ENCODE results near the gene FHIP1A.
A peak's percentile ranks its signal among the peaks of the same experiment; 100 is the strongest.
"Not testable (repeated sequence)": the region's sequence is repeated elsewhere in the genome, so short reads cannot be mapped to it uniquely, and the experiment has no call there.

FHIP1A gene

DNA sequence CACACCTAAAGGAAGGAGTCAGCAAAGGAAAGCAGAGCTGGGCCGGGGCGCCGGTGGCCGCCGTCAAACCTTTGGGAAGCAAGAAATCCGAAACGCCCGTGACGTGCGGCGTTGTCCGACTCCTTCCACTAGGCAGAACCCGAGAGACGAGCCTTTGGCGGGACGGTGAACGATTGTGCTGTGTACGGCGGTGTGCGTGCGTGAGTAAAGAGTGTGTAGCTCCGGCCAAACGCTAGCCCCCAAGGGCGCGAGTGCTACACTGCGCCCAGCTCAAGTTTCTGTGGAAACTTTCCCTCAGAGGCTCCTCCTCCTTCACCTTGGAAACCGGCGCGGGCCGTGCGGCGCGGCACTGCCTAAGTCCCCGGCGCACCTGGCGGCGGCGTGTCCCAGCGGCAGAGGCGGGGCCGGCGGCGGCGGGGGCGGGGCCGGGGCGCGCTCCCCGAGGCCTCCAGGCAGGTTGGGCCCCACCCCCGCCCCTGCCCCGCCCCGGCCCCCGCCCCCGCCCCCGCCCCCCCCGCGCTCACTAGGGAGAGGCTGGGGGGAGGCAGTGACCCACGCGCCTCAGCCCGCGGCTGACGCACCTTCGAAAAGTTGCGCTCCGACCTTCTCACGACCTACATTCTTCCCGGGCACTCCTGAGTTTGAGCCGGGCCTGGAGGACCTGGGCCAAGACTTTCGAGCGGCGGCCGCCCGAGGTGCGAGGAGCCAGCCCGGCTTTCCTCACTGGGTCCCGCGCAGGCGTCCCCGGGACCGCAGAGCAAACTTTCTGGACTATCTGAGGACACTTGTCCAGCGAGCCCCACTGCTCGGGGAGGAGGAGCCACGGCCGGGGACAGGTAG, at the start of gene FHIP1A:
Gene FHIP1A (plus strand): TSS at position 547 of the 840 bp plus-strand sequence. CDS start 157,084 bp downstream, outside the sequence.
- H3K27me3 Mint-ChIP-seq, result peaks cover 7% of the 10 kb centered on the region
- peak within 1 kb of the TSS; percentile 85 for H3K4me3 Mint-ChIP-seq
- H3K36me3 Mint-ChIP-seq, result no peaks in the 10 kb centered on the region
- peak; percentile 89 for ATAC-seq (ENCODE audit: low read depth)
- peak; percentile 67 to 73 for DNase-seq (ENCODE audit: low spot score in 2 of 2)
- peak within 1 kb of the TSS; percentile 7 for H3K27ac Mint-ChIP-seq
- peaks cover 16% of the 10 kb centered on the region for H3K4me1 Mint-ChIP-seq
- no peaks in the 10 kb centered on the region for H3K9me3 Mint-ChIP-seq

DNA sequence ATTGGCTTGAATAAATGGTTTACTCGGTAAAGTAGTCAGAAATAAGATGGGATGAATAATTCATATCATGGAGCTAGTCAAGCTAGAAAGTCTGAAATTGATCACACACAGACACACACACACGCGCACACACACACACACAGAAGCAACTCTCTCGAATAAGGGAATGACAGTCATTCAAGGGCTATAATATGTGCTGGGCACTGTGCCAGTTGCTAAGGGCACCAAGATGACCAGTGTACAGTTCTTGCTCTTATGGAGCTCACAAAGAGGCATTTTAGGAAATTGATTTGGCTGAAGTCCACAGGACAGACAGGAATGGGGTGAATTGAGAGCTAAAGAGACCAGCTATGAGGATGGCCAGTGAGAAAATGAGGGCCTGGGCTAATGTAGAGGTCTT, 49.4 kb upstream of the FHIP1A start:
- Mint-ChIP-seq H3K4me3 (no peak overlapping the region), H3K36me3 (no peaks in the 10 kb centered on the region), H3K9me3 (no peaks in the 10 kb centered on the region), H3K27ac (no peak overlapping the region), H3K4me1 (peaks cover 4% of the 10 kb centered on the region), H3K27me3 (peaks cover 5% of the 10 kb centered on the region)
- ATAC-seq (ENCODE audit: low read depth) (no peak), DNase-seq (ENCODE audit: low spot score in 2 of 2) (no peak)

DNA sequence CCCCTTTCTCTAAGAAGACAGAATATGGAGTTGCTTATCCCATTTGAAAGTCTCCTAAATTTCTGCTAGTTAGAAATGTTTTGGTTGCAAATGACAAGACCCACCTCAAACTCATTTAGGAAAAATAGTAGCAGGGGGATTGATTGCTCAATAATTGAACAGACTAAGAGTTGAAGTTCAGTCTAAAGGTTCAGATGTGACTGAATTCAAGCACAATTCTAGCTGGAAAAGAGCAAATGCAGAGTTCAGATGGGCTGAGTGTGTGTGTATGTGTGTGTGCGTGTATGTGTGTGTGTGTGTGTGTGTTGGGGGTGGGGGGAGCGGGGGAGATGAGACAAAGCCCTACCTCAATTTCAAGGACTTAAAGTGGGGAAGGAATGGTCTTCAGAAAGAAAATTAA, 47.9 kb upstream of the FHIP1A start:
- Mint-ChIP-seq H3K27ac (no peak overlapping the region), H3K9me3 (no peaks in the 10 kb centered on the region), H3K36me3 (no peaks in the 10 kb centered on the region), H3K4me3 (no peak overlapping the region), H3K4me1 (peaks cover 4% of the 10 kb centered on the region), H3K27me3 (peaks cover 3% of the 10 kb centered on the region)
- ATAC-seq (ENCODE audit: low read depth) (no peak), DNase-seq (ENCODE audit: low spot score in 2 of 2) (no peak)

DNA sequence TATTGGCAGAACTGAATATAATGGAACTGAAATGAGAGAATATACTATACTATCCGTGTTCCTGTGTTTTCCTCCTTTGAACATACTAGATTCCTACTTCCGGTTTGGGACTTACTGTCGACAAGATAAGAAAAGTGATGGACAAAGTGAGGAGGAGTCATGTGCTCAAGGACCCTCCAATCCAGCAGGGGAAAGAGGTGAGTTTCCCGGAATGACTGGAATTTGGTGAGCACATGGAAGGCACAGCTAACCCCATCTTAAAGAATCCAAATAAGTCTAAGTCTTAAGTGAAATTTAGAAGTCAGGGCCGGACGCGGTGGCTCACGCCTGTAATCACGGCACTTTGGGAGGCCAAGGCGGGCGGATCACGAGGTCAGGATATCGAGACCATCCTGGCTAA, 47.0 kb upstream of the FHIP1A start:
- no peak overlapping the region for H3K27ac Mint-ChIP-seq
- no peaks in the 10 kb centered on the region for H3K36me3 Mint-ChIP-seq
- ATAC-seq (ENCODE audit: low read depth) (no peak), DNase-seq (ENCODE audit: low spot score in 2 of 2) (no peak)
- H3K4me1 Mint-ChIP-seq, result peaks cover 4% of the 10 kb centered on the region
- peaks cover 3% of the 10 kb centered on the region for H3K27me3 Mint-ChIP-seq
- H3K4me3 Mint-ChIP-seq, result no peak overlapping the region
- H3K9me3 Mint-ChIP-seq, result no peaks in the 10 kb centered on the region

DNA sequence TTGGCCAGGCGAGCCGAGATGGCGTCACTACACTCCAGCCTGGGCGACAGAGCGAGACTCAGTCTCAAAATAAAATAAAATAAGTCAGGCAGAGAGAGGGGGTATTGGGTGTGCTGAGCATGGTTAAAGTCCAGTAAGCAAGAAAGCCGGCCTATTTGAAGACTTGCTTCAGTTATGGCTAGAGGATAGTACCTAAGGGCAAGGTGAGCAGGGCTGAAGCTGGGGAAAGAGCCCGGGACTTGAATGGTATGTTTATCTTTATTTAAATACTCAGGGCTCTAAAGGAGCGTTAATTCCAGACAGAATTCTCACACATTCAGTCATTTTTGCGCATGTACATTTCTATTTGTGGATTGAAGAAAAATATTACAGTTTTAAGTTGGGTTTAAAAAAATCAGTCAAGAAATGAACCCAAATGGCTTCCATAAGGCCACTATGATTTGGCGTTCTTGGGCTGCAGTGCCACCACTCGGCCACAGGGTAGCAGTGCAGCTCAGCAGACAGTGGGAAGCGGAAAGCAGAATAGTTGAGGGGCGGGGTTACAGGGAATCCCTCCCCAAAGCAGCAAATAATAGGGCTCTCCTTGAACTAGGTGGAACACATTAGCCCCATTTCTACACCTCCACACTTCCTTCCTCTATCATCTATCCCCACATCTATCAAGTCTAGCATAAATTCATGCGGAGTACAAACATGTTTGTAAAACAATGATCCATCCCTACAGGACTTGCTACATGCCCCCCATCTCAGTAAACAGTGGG, 46.4 kb upstream of the FHIP1A start:
- Mint-ChIP-seq H3K27me3 (peaks cover 3% of the 10 kb centered on the region), H3K9me3 (no peaks in the 10 kb centered on the region), H3K36me3 (no peaks in the 10 kb centered on the region), H3K4me3 (no peak overlapping the region), H3K27ac (no peak overlapping the region), H3K4me1 (peaks cover 4% of the 10 kb centered on the region)
- peak; percentile 52 for DNase-seq (ENCODE audit: low spot score in 2 of 2)
- ATAC-seq (ENCODE audit: low read depth), result peak; percentile 89

DNA sequence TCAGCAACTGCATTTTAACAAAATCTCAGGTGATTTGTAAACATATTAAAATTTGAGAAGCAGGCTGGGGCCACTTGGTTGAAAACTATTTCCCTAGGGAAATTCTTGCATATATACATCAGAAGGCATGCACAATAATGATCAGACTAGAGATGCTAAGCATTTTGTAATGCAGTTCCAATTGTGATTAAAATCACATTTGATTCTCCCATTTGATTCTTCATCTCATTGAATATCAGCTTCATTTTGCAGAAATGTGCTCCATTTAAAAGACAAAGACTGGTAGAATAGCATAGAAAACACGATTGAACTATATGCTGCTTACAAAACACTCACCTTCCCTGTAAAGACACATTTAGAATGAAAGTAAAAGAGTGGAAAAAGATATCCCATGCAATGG, 32.4 kb upstream of the FHIP1A start:
- Mint-ChIP-seq H3K4me3 (no peak overlapping the region), H3K4me1 (no peaks in the 10 kb centered on the region)

DNA sequence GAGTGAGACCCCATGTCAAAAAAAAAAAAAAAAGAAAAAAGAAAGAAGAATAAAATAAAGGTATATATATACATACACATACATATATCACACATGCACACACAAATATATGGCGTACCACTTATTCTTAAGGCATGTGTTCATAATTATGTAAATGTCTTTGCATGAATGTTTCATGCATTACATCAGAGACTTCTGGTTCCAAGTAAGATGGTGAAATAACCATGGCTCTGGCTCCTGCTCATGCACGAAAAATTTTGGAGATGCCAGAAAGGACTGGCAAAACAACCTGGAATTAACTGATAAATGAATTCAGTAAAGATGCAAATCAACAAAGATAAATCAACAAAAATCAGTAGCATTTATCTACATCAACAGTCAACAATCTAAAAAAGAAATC, 19.7 kb upstream of the FHIP1A start:
- Mint-ChIP-seq H3K27ac (no peak overlapping the region), H3K27me3 (peaks cover 3% of the 10 kb centered on the region), H3K4me1 (no peaks in the 10 kb centered on the region), H3K36me3 (no peaks in the 10 kb centered on the region), H3K4me3 (no peak overlapping the region), H3K9me3 (no peaks in the 10 kb centered on the region)
- DNase-seq (ENCODE audit: low spot score in 2 of 2) (no peak), ATAC-seq (ENCODE audit: low read depth) (no peak)

More for the DNA sequence above, 32.4 kb upstream of the FHIP1A start:
- Mint-ChIP-seq H3K27me3 (peaks cover 2% of the 10 kb centered on the region), H3K36me3 (peaks cover 1% of the 10 kb centered on the region), H3K9me3 (peaks cover 2% of the 10 kb centered on the region), H3K27ac (no peak overlapping the region)
- no peak for ATAC-seq (ENCODE audit: low read depth)
- DNase-seq (ENCODE audit: low spot score in 2 of 2), result no peak

DNA sequence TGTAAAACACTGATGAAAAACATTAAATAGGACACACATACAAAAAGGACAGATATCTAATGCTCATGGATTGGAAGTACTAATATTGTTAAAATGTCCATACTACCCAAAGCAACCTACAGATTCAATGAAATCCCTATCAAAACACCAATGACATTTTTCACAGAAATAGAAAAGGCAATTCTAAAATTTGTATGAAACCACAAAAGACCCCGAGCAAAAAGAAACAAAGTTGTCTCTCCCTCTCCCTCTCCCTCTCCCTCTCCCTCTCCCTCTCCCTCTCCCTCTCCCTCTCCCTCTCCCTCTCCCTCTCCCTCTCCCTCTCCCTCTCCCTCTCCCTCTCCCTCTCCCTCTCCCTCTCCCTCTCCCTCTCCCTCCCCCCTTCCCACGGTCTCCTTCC, 19.2 kb upstream of the FHIP1A start:
- H3K4me3 Mint-ChIP-seq; H3K4me1 Mint-ChIP-seq; DNase-seq (ENCODE audit: low spot score in 2 of 2); H3K27ac Mint-ChIP-seq; ATAC-seq (ENCODE audit: low read depth); H3K27me3 Mint-ChIP-seq; H3K9me3 Mint-ChIP-seq; H3K36me3 Mint-ChIP-seq: not testable (repeated sequence)

DNA sequence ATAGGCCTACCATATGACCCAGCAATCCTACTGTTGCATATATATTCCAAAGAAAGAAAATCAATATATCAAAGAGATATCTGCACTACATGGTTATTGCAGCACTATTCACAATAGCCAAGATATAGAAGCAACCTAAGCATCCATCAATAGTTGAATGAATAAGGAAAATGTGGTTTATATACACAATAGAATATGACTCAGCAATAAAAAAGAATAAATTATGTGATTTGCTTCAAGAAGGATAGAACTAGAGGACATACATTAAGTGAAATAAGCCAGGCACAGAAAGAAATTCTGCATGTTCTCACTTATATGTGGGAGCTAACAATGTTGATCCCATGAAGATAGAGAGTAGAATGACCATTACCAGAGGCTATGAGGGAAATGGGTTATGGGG, 13.1 kb upstream of the FHIP1A start:
- no peak overlapping the region for H3K27ac Mint-ChIP-seq
- no peaks in the 10 kb centered on the region for H3K36me3 Mint-ChIP-seq
- ATAC-seq (ENCODE audit: low read depth) (no peak), DNase-seq (ENCODE audit: low spot score in 2 of 2) (no peak)
- no peaks in the 10 kb centered on the region for H3K4me1 Mint-ChIP-seq
- no peak overlapping the region for H3K4me3 Mint-ChIP-seq
- H3K27me3 Mint-ChIP-seq, result peaks cover 1% of the 10 kb centered on the region
- no peaks in the 10 kb centered on the region for H3K9me3 Mint-ChIP-seq

DNA sequence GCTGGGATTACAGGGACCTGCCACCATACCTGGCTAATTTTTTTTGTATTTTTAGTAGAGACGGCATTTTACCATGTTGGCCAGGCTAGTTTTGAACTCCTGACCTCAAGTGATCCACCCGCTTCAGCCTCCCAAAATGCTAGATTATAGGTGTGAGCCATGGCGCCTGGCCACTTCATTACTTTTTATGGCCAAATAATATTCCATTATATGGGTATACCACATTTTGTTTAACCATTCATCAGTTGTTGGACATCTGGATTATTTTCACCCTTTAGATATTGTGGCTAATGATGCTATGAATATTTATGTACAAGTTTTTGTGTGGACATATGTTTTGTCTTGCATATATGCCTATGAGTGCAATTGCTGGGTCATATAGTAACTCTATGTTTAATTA, 8.6 kb upstream of the FHIP1A start:
- Mint-ChIP-seq H3K36me3 (no peaks in the 10 kb centered on the region), H3K27me3 (no peaks in the 10 kb centered on the region), H3K4me1 (peaks cover 2% of the 10 kb centered on the region), H3K27ac (no peak overlapping the region), H3K4me3 (no peak overlapping the region), H3K9me3 (no peaks in the 10 kb centered on the region)
- DNase-seq (ENCODE audit: low spot score in 2 of 2) (no peak), ATAC-seq (ENCODE audit: low read depth) (no peak)

DNA sequence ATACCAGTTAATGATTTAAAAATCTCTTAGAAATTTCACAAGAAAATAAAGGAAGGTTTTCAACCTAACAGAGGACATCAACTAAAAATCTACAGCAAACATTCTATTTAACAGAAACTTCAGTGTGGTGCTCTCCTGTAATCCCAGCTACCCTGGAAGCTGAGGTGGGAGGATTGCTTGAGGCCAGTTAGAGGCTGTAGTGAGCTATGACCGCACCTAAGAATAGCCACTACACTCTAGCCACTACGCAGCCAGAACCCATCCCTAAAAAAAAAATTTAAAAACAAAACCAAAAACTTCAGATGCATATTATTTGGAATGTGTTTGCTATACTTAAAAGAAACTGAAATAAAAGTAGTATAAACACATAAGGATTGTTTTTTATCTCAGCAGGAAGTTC, 7.2 kb upstream of the FHIP1A start:
- no peak overlapping the region for H3K27ac Mint-ChIP-seq
- no peaks in the 10 kb centered on the region for H3K9me3 Mint-ChIP-seq
- no peak overlapping the region for H3K4me3 Mint-ChIP-seq
- H3K27me3 Mint-ChIP-seq, result peaks cover 2% of the 10 kb centered on the region
- DNase-seq (ENCODE audit: low spot score in 2 of 2) (no peak), ATAC-seq (ENCODE audit: low read depth) (no peak)
- H3K36me3 Mint-ChIP-seq, result no peaks in the 10 kb centered on the region
- peaks cover 2% of the 10 kb centered on the region for H3K4me1 Mint-ChIP-seq

DNA sequence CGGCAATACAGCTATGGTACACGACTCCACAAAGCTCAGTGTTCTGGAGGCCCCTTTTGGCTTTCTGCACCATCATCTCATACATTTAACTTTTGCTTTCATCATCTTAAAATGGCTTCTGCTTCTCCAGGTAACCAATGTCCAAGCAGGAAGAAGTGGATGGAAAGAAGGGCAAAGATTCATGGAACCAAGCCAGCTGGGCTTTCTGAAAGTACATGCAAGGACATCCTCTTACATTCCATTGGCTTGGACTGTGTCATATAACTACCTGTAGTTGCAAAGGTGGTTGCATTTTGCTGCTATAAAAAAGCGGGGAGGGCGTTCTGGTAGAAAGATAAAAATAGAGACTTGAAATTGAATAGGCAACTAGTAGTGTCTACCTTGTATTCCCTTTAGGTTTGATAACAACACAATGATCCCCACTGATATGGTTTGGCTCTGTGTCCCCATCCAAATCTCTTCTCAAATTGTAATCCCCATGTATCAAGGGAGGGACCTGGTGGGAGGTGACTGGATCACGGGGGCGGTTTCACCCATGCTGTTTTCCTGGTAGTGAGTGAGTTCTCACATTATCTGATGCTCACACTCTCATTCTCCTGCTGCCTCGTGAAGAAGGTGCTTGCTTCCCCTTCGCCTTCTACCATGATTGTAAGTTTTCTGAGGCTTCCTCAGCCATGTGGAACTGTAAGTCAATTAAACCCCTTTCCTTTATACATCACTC, 6.7 kb upstream of the FHIP1A start:
- H3K27ac Mint-ChIP-seq, result no peak overlapping the region
- no peaks in the 10 kb centered on the region for H3K9me3 Mint-ChIP-seq
- H3K4me1 Mint-ChIP-seq, result peaks cover 3% of the 10 kb centered on the region
- no peaks in the 10 kb centered on the region for H3K36me3 Mint-ChIP-seq
- peaks cover 3% of the 10 kb centered on the region for H3K27me3 Mint-ChIP-seq
- H3K4me3 Mint-ChIP-seq, result no peak overlapping the region
- DNase-seq (ENCODE audit: low spot score in 2 of 2) (no peak), ATAC-seq (ENCODE audit: low read depth) (no peak)

DNA sequence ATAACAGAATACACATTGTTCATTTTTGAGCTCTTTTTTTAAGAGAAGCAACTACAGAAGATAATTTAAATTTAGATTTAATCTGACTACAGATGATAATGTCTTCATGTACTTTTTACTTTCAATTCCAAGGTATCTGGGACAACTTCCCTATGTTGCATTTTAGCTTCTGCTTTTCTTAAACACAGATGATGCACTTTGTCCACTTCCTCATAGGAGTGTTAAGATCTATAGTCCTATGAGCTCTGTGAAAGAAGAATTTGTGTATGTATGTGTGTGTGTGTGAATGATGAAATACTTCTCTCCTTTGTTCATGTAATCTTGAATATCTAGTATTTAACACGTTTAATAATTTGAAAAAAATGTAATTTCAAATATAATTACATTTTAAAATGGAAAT, 5.3 kb upstream of the FHIP1A start:
- ATAC-seq (ENCODE audit: low read depth), result peak; percentile 28
- Mint-ChIP-seq H3K9me3 (no peaks in the 10 kb centered on the region), H3K4me3 (no peak overlapping the region), H3K27me3 (peaks cover 5% of the 10 kb centered on the region), H3K27ac (no peak overlapping the region), H3K36me3 (no peaks in the 10 kb centered on the region), H3K4me1 (peaks cover 12% of the 10 kb centered on the region)
- no peak for DNase-seq (ENCODE audit: low spot score in 2 of 2)

DNA sequence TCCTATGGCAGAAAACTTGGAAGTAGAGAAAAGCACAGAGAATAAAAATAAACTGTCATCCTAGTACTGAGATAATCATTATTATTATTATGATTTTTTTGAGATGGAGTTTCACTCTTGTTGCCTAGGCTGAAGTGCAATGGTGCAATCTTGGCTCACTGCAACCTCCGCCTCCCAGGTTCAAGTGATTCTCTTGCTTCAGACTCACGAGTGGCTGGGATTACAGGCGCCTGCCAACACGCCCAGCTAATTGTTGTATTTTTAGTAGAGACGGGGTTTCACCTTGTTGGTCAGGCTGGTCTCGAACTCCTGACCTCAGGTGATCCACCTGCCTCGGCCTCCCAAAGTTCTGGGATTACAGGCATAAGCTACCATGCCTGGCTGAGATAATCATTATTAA, 4.2 kb upstream of the FHIP1A start:
- DNase-seq (ENCODE audit: low spot score in 2 of 2); H3K9me3 Mint-ChIP-seq; H3K4me3 Mint-ChIP-seq; H3K36me3 Mint-ChIP-seq; ATAC-seq (ENCODE audit: low read depth); H3K27me3 Mint-ChIP-seq; H3K27ac Mint-ChIP-seq: not testable (repeated sequence)
- peaks cover 18% of the 10 kb centered on the region for H3K4me1 Mint-ChIP-seq
